K562 (cell line): ENCODE data around the gene ABCC6. TPM values are rescaled to one million over a fixed set of nuclear protein-coding genes. Genes with fewer than 3 reads are reported as not detected.
"Not testable (repeated sequence)": the region's sequence is repeated elsewhere in the genome, so short reads cannot be mapped to it uniquely, and the experiment has no call there.

ENCODE experiments used
- ATAC-seq: fragments of 200-7000 bp; cut with Tn5 transposase; 3 replicates; pipeline ENCODE4 v1.9.1; 2020; ENCODE audit warnings: moderate library complexity
- BruUV-seq: library from RNA; stranded (reverse); fragments of 400-500 nt; replicated peaks from 2 replicates; lab custom pipeline; 2021; lab: Mats Ljungman, UMichigan
- CTCF ChIA-PET: fragments of 300-600 bp; formaldehyde crosslinking; extraction: SDS; loops from one replicate; lab custom pipeline; 2021; ENCODE audit warnings: low intra/inter-chr PET ratio; lab: Yijun Ruan, JAX
- POLR2A ChIA-PET: fragments of 300-600, 350-650 bp; sonication (Branson Sonifier 250); formaldehyde crosslinking; extraction: SDS; loops from one replicate; lab custom pipeline; 2021; ENCODE audit warnings: antibody characterized with exemption, inconsistent platforms; lab: Yijun Ruan, JAX
- DNase-seq, 4 experiments: peaks; one replicate each; pipeline versions ENCODE4 v3.0.0 to v3.0.0-alpha.2; 2011 to 2018; ENCODE audit warnings: low spot score in 3 of 4, mixed read lengths in 3 of 4; ENCODE audit errors: extremely low read depth in 1 of 4
- FAIRE-seq: peaks from 2 replicates; lab custom pipeline; 2011; peaks lifted over from hg19 to GRCh38; lab: Jason Lieb, UNC
- H2AFZ ChIP-seq: 2 replicates; pipeline ENCODE4 v1.6.0; 2011; ENCODE audit warnings: low read depth, low read length, control low read depth, inconsistent platforms
- H3K27ac ChIP-seq: fragments of 200-600 bp; 3 replicates; pipeline ENCODE4 v1.8.0; 2011; ENCODE audit warnings: low read depth, mild to moderate bottlenecking, control low read depth, inconsistent platforms, low read length, moderate library complexity, mixed read lengths; ENCODE audit errors: extremely low read depth
- H3K27me3 ChIP-seq, 2 experiments: fragments of 300-600 bp in 1 of 2; 2 replicates in 1 of 2; 3 replicates in 1 of 2; pipeline versions ENCODE4 v1.6.0 to v1.8.0; 2011; ENCODE audit warnings: inconsistent platforms in 2 of 2, low read length in 2 of 2, mild to moderate bottlenecking in 1 of 2, mixed read lengths in 1 of 2, moderate library complexity in 1 of 2; ENCODE audit not compliant: control insufficient read depth in 2 of 2, insufficient read depth in 2 of 2
- H3K36me3 ChIP-seq: fragments of 300-600 bp; 3 replicates; pipeline ENCODE4 v1.8.0; 2011; ENCODE audit warnings: mild to moderate bottlenecking, low read length, inconsistent platforms; ENCODE audit not compliant: control insufficient read depth, insufficient read depth
- H3K4me1 ChIP-seq, 2 experiments: fragments of 200-600 bp in 1 of 2; replicated peaks in 1 of 2; 2 replicates in 1 of 2; 3 replicates in 1 of 2; pipeline versions ENCODE4 v1.5.1 to v1.8.0; 2011; ENCODE audit warnings: inconsistent platforms in 2 of 2, low read length in 2 of 2, mild to moderate bottlenecking in 1 of 2, mixed read lengths in 1 of 2, moderate library complexity in 1 of 2; ENCODE audit not compliant: control insufficient read depth in 2 of 2, insufficient read depth in 2 of 2
- H3K4me2 ChIP-seq: 2 replicates; pipeline ENCODE4 v1.6.1; 2011; ENCODE audit warnings: low read length, control low read depth, inconsistent platforms, mixed read lengths; ENCODE audit not compliant: insufficient read depth
- H3K4me3 ChIP-seq: fragments of 200-600 bp; sonication (generic), shearing (Covaris generic); 2 replicates; pipeline ENCODE4 v1.5.1; 2016; ENCODE audit warnings: control low read depth, inconsistent platforms
- H3K79me2 ChIP-seq: fragments of 200-600 bp; 3 replicates; pipeline ENCODE4 v1.8.0; 2011; ENCODE audit warnings: low read length, inconsistent platforms; ENCODE audit not compliant: control insufficient read depth, insufficient read depth
- H3K9ac ChIP-seq, 2 experiments: 2 replicates each; pipeline versions ENCODE4 v1.6.0 to v1.6.1; 2011; ENCODE audit warnings: low read depth in 2 of 2, low read length in 2 of 2, control low read depth in 1 of 2, inconsistent platforms in 1 of 2, mild to moderate bottlenecking in 1 of 2, mixed read lengths in 1 of 2; ENCODE audit not compliant: insufficient read depth in 1 of 2
- H3K9me1 ChIP-seq: one replicate; pipeline ENCODE4 v1.6.0; 2011; ENCODE audit warnings: inconsistent platforms, mild to moderate bottlenecking, low read length, moderate library complexity; ENCODE audit not compliant: control insufficient read depth, insufficient read depth
- H3K9me3 ChIP-seq: replicated peaks from 2 replicates; pipeline ENCODE4 v1.5.1; 2011; ENCODE audit warnings: low read depth, low read length, inconsistent platforms; ENCODE audit not compliant: control insufficient read depth, insufficient read depth
- H4K20me1 ChIP-seq: replicated peaks from 2 replicates; pipeline ENCODE4 v1.6.1; 2011; ENCODE audit warnings: low read length, inconsistent platforms, mixed read lengths; ENCODE audit not compliant: control insufficient read depth, insufficient read depth
- CTCF ChIP-seq, 3 experiments: IDR thresholded peaks in 2 of 3; conservative IDR thresholded peaks in 1 of 3; 2 replicates each; pipeline ENCODE4 v1.5.1; 2011 to 2012; ENCODE audit warnings: low read length in 3 of 3, mild to moderate bottlenecking in 3 of 3, control low read depth in 2 of 3, improper control_type of control experiment in 1 of 3, inconsistent platforms in 1 of 3, low read depth in 1 of 3, mixed read lengths in 1 of 3, moderate library complexity in 1 of 3; ENCODE audit not compliant: insufficient read depth in 2 of 3
- WGBS: fragments of 100-300 bp; shearing (Covaris generic); methylation state at CpG from one replicate; pipeline ENCODE4 v1.1.6; 2016; ENCODE audit warnings: low coverage, mixed read lengths; ENCODE audit not compliant: insufficient coverage; ENCODE audit errors: missing lambda C conversion rate; 5-methylcytosine and 5-hydroxymethylcytosine counted together
- in situ Hi-C: fragments of 300-500 bp; cut with MboI; formaldehyde crosslinking; loops from 4 replicates; pipeline ENCODE4 v1.15.0; 2018; ENCODE audit warnings: inconsistent platforms, mixed read lengths
- intact Hi-C: fragments of 100-400 bp; cut with micrococcal nuclease; formaldehyde crosslinking; loops from 2 replicates; pipeline ENCODE4 v1.14.2; 2022
- polyA plus RNA-seq, 8 experiments: library from polyadenylated mRNA; depleted of rRNA in 4 of 8; stranded (reverse) in 5 of 8; unstranded in 3 of 8; fragments of >200 nt; fragmentation: Nextera tagmentation in 2 of 8; fragmentation: Illumina TruSeq in 1 of 8; extraction: Ambion mirVana in 2 of 8; extraction: Trizol in 1 of 8; gene quantifications; 2 replicates each; pipeline versions ENCODE4 v1.2.1 to v1.2.3, GENCODE V29; 2011 to 2014; ENCODE audit warnings: inconsistent platforms in 1 of 8, missing spikeins in 1 of 8
- total RNA-seq, 7 experiments: library from RNA; depleted of rRNA in 6 of 7; stranded (reverse); fragments of >200 nt in 6 of 7; fragmentation: Illumina TruSeq in 2 of 7; extraction: Trizol in 2 of 7; gene quantifications; 2 replicates each; pipeline versions ENCODE4 v1.2.1 to v1.2.3, GENCODE V29; 2011 to 2021; ENCODE audit warnings: low replicate concordance in 1 of 7

ABCC6 gene
- total and polyA plus RNA-seq, 9 of the 15 experiments (the other 6 are each of a cell fraction or from before 2014, with no cell fraction given) = 0.03 to 0.46 (median 0.07) TPM; not detected in 4

- H3K36me3 ChIP-seq, intact Hi-C loops, H3K9ac ChIP-seq, POLR2A ChIA-PET, DNase-seq, H2AFZ ChIP-seq, FAIRE-seq, H3K4me2 ChIP-seq, H3K27ac ChIP-seq, H3K9me3 ChIP-seq, H3K27me3 ChIP-seq, H3K4me1 ChIP-seq, CTCF ChIA-PET, BruUV-seq, H4K20me1 ChIP-seq, H3K4me3 ChIP-seq, H3K79me2 ChIP-seq, H3K9me1 ChIP-seq: not testable (repeated sequence)
- in situ Hi-C loops = loop anchor here (10.0 kb wide), 1 partner anchor 1403 kb away; no protein-coding TSS in a partner anchor
- peak; percentile 65 for ATAC-seq
- peak in 1 of 3 experiments; percentile 17; a peak in 3 of 6 replicates for TF ChIP-seq CTCF (IDR thresholded peaks at IDR 0.05 in 2 of 3, conservative IDR thresholded peaks at IDR 0.05 in 1 of 3; ENCODE audit: insufficient read depth in 2 of 3, low read depth in 1 of 3, low read length in 3 of 3)
- WGBS = no CpG with 5 or more reads among the region's 2 CpGs
These were observed 34.1 kb upstream of the ABCC6 start for GRCh38 chr16:16257301-16257923.

GRCh38 chr16:16252377-16252776 is 29.1 kb upstream of the ABCC6 start:
- H3K4me1 ChIP-seq, DNase-seq, H3K36me3 ChIP-seq, POLR2A ChIA-PET, H3K79me2 ChIP-seq, H3K27me3 ChIP-seq, H3K4me3 ChIP-seq, H3K9me1 ChIP-seq, ATAC-seq, H3K4me2 ChIP-seq, H2AFZ ChIP-seq, intact Hi-C loops, H3K27ac ChIP-seq, BruUV-seq, H4K20me1 ChIP-seq, H3K9ac ChIP-seq, H3K9me3 ChIP-seq, FAIRE-seq, CTCF ChIA-PET: not testable (repeated sequence)
- no CpG with 5 or more reads among the region's 5 CpGs for WGBS
- in situ Hi-C loops = loop anchor here (10.0 kb wide), 1 partner anchor 1398 kb away; no protein-coding TSS in a partner anchor

GRCh38 chr16:16249621-16250330 is 26.5 kb upstream of the ABCC6 start:
- CTCF ChIA-PET, H3K27ac ChIP-seq, FAIRE-seq, H3K27me3 ChIP-seq, intact Hi-C loops, H3K79me2 ChIP-seq, H3K9ac ChIP-seq, H3K4me2 ChIP-seq, H3K4me1 ChIP-seq, H3K9me3 ChIP-seq, POLR2A ChIA-PET, H3K9me1 ChIP-seq, DNase-seq, H4K20me1 ChIP-seq, H3K4me3 ChIP-seq, ATAC-seq, H2AFZ ChIP-seq, H3K36me3 ChIP-seq, BruUV-seq: not testable (repeated sequence)
- WGBS = 97% methylated on average over 3 of the region's 7 CpGs
- in situ Hi-C loops = loop anchor here (10.0 kb wide), 1 partner anchor 1395 kb away; no protein-coding TSS in a partner anchor
